Panc1 (cell line): Measurements from ENCODE around the gene KCNA10. TPM values are rescaled to one million over a fixed set of nuclear protein-coding genes. Genes with fewer than 3 reads are reported as not detected.

ENCODE experiments used
- ATAC-seq: fragments of 200-7000 bp; cut with Tn5 transposase; 2 replicates; pipeline ENCODE4 v1.9.1; 2020; ENCODE audit warnings: mild to moderate bottlenecking, moderate library complexity
- BruUV-seq: library from RNA; stranded (reverse); fragments of 400-500 nt; replicated peaks from 2 replicates; lab custom pipeline; 2021; lab: Mats Ljungman, UMichigan
- CTCF ChIA-PET: fragments of 300-600 bp; sonication (Branson Sonifier 250); formaldehyde crosslinking; loops from one replicate; lab custom pipeline; 2022; ENCODE audit warnings: antibody characterized with exemption; lab: Charles Lee
- POLR2A ChIA-PET: fragments of 300-600 bp; sonication (Branson Sonifier 250); formaldehyde crosslinking; loops from one replicate; lab custom pipeline; 2022; ENCODE audit warnings: antibody characterized with exemption; lab: Charles Lee
- DNase-seq: peaks from one replicate; pipeline ENCODE4 v3.0.0-alpha.2; 2010; ENCODE audit warnings: low read depth, low spot score
- H3K27ac ChIP-seq: 2 replicates; pipeline ENCODE4 v1.5.1; 2011; ENCODE audit warnings: mild to moderate bottlenecking, low read length, inconsistent platforms
- H3K27me3 ChIP-seq: fragments of 200-500 bp; sonication (Bioruptor generic); 2 replicates; pipeline ENCODE4 v1.6.0; 2014; ENCODE audit warnings: low read length, inconsistent platforms; ENCODE audit not compliant: control insufficient read depth, insufficient read depth
- H3K36me3 ChIP-seq: fragments of 200-500 bp; sonication (Bioruptor generic); 2 replicates; pipeline ENCODE4 v1.5.1; 2014; ENCODE audit warnings: inconsistent platforms, mild to moderate bottlenecking, low read length, moderate library complexity; ENCODE audit not compliant: control insufficient read depth, insufficient read depth
- H3K4me1 ChIP-seq: 2 replicates; pipeline ENCODE4 v1.5.1; 2011; ENCODE audit warnings: inconsistent platforms, mild to moderate bottlenecking, low read length, moderate library complexity; ENCODE audit not compliant: control insufficient read depth, insufficient read depth
- H3K4me3 ChIP-seq, 2 experiments: 2 replicates each; pipeline ENCODE4 v1.5.1; 2011 to 2012; ENCODE audit warnings: low read depth in 2 of 2, low read length in 2 of 2, mild to moderate bottlenecking in 2 of 2, inconsistent platforms in 1 of 2, moderate library complexity in 1 of 2
- H3K9me3 ChIP-seq: fragments of 200-500 bp; sonication (Bioruptor generic); 2 replicates; pipeline ENCODE4 v1.5.1; 2014; ENCODE audit warnings: low read depth, mild to moderate bottlenecking, inconsistent platforms, low read length, moderate library complexity; ENCODE audit not compliant: control insufficient read depth, insufficient read depth
- CTCF ChIP-seq: fragments of 450-650 bp; IDR thresholded peaks from 2 replicates; pipeline ENCODE4 v1.5.1; 2017; ENCODE audit warnings: mild to moderate bottlenecking
- POLR2AphosphoS5 ChIP-seq: IDR thresholded peaks from 2 replicates; pipeline ENCODE4 v1.6.1; 2012; ENCODE audit warnings: mild to moderate bottlenecking, low read depth, low read length, moderate library complexity
- REST ChIP-seq, 2 experiments: IDR thresholded peaks; 2 replicates each; pipeline ENCODE4 v1.6.1; 2011 to 2012; ENCODE audit warnings: low read depth in 2 of 2, control low read depth in 1 of 2, low read length in 1 of 2, mild to moderate bottlenecking in 1 of 2, moderate library complexity in 1 of 2; ENCODE audit not compliant: insufficient read depth in 1 of 2
- SIN3A ChIP-seq: IDR thresholded peaks from 2 replicates; pipeline ENCODE4 v1.6.1; 2012; ENCODE audit warnings: low read depth, mild to moderate bottlenecking, low read length, moderate library complexity, borderline replicate concordance; ENCODE audit not compliant: insufficient read depth
- TCF7L2 ChIP-seq: IDR thresholded peaks from 2 replicates; pipeline ENCODE4 v1.6.1; 2011; ENCODE audit warnings: mild to moderate bottlenecking, low read depth, low read length, inconsistent platforms
- in situ Hi-C: cut with HindIII; loops from 2 replicates; pipeline ENCODE4 v1.10.0; 2016; ENCODE audit warnings: low sequenced_read_pairs, low pct_unique_long_range_greater_than_20kb
- intact Hi-C: fragments of 100-400 bp; cut with micrococcal nuclease; formaldehyde crosslinking; loops from one replicate; pipeline ENCODE4 v1.10.0; 2022; ENCODE audit not compliant: unreplicated experiment
- total RNA-seq: library from RNA; stranded (reverse); gene quantifications from one replicate; pipeline ENCODE4 v1.2.1, GENCODE V29; 2021; ENCODE audit not compliant: unreplicated experiment

The KCNA10 gene
- total RNA-seq, 1 experiment from 2014 or later, result not detected

DNA sequence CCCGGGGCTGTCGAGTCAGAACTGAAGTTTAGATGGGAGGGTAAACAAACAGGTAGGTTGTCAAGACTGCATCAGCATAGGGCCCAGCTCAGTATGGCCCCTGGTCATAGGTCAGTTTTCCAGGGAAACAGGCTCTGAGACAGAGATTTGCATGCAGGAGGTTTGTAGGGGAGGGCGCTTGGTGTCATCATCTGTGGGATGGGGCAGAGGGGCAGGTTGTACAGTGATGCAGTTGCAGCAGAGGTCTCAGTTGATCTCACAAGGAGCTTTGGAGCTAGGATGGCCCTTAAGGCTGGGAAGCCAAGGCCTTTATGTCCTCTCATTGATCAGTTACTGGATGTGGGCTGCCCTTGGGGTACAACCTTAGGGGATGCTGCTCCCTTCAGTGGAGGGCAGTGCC is 38.5 kb upstream of the KCNA10 start:
- no TSS peak for BruUV-seq
- CTCF ChIA-PET, result no interaction called here
- intact Hi-C loops, result loop anchor here (5.0 kb wide), 1 partner anchor 60 kb away; no protein-coding TSS in a partner anchor
- no peak for ATAC-seq
- Histone ChIP-seq H3K36me3 (no peaks in the 10 kb centered on the region), H3K27ac (no peak overlapping the region), H3K27me3 (0 out of 2 replicates have a peak, but pooled peaks cover 5% of the 10 kb centered on the region), H3K4me1 (no peaks in the 10 kb centered on the region), H3K9me3 (no peaks in the 10 kb centered on the region), H3K4me3 (no peak overlapping the region)
- DNase-seq, result no peak
- no peak for TF ChIP-seq POLR2AphosphoS5
- no peak for TF ChIP-seq REST (IDR thresholded peaks at IDR 0.05; ENCODE audit: insufficient read depth in 1 of 2, low read depth in 2 of 2, low read length in 1 of 2)
- no peak for TF ChIP-seq CTCF
- TF ChIP-seq TCF7L2, result no peak
- no peak for TF ChIP-seq SIN3A
- POLR2A ChIA-PET, result no interaction called here
- in situ Hi-C loops, result no loop called here

DNA sequence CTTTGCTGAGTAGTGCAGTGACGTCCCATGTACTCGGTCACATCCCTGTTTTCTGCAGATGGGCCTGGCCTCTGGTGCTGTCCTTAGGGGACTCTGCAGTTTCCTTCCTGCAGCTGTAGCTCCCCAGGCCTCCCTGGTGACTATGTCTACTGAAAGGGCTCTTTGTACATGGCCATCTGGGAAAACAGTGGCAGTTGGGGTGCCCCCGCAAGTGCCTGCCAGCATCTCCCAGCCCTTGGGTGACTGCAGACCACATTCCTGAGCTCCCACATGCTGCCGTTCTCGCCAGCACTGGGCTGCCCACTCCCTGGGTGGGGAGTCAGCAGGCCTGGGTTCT is 37.5 kb upstream of the KCNA10 start:
- no peak overlapping the region for H3K27ac ChIP-seq
- H3K27me3 ChIP-seq, result peaks cover 5% of the 10 kb centered on the region; the same call in 1 of the 2 replicates
- ChIA-PET POLR2A (no interaction called here), CTCF (no interaction called here)
- no peaks in the 10 kb centered on the region for H3K36me3 ChIP-seq
- in situ Hi-C loops, result no loop called here
- BruUV-seq, result no TSS peak
- no peaks in the 10 kb centered on the region for H3K9me3 ChIP-seq
- TF ChIP-seq TCF7L2 (no peak), REST (IDR thresholded peaks at IDR 0.05; ENCODE audit: insufficient read depth in 1 of 2, low read depth in 2 of 2, low read length in 1 of 2) (no peak), POLR2AphosphoS5 (no peak), SIN3A (no peak), CTCF (no peak)
- no peak overlapping the region for H3K4me3 ChIP-seq
- intact Hi-C loops, result loop anchor here (5.0 kb wide), 1 partner anchor 61 kb away; no protein-coding TSS in a partner anchor
- ATAC-seq (peak; percentile 36; the same call in 1 of the 2 replicates), DNase-seq (no peak)
- no peaks in the 10 kb centered on the region for H3K4me1 ChIP-seq
